Activated naive CD8-positive, alpha-beta T cell treated with anti-CD3 and anti-CD28 coated beads, Interleukin-2, amount 10 ng/mL, durations not matched to agents 7 days and 5 days (primary cell): Measurements from ENCODE around the gene PRKCE. TPM values are rescaled to one million over a fixed set of nuclear protein-coding genes. Genes with fewer than 3 reads are reported as not detected.

ENCODE experiments used
- ATAC-seq: fragments of 150-1000 bp; cut with Tn5 transposase; one replicate; pipeline ENCODE4 v1.10.0; 2021; ENCODE audit warnings: low read depth, moderate library complexity
- POLR2A ChIA-PET: fragments of 350-600 bp; sonication (Branson Sonifier 250); formaldehyde crosslinking; loops from one replicate; lab custom pipeline; 2021; ENCODE audit warnings: antibody characterized with exemption; lab: Charles Lee
- DNase-seq: peaks from one replicate; pipeline ENCODE4 v3.0.0; 2021
- H3K27ac Mint-ChIP-seq: one replicate; pipeline ENCODE4 v1.8.0; 2022; ENCODE audit warnings: mild to moderate bottlenecking, mixed read lengths
- H3K27me3 Mint-ChIP-seq: one replicate; pipeline ENCODE4 v1.8.0; 2022; ENCODE audit warnings: mild to moderate bottlenecking, moderate library complexity, mixed read lengths
- H3K36me3 Mint-ChIP-seq: one replicate; pipeline ENCODE4 v1.8.0; 2021; ENCODE audit warnings: mild to moderate bottlenecking, mixed read lengths
- H3K4me1 Mint-ChIP-seq: one replicate; pipeline ENCODE4 v1.8.0; 2021; ENCODE audit warnings: mixed read lengths
- H3K4me3 Mint-ChIP-seq: one replicate; pipeline ENCODE4 v1.8.0; 2022; ENCODE audit warnings: mild to moderate bottlenecking, moderate library complexity, mixed read lengths
- H3K9me3 Mint-ChIP-seq: one replicate; pipeline ENCODE4 v1.8.0; 2021; ENCODE audit warnings: mixed read lengths
- total RNA-seq, 2 experiments: library from RNA; stranded (reverse); gene quantifications; one replicate each; pipeline ENCODE4 v1.2.3, GENCODE V29; 2021

The PRKCE gene
- total RNA-seq, 2 experiments from 2014 or later, result 18.4 to 20.5 TPM

- peaks cover 14% of the 10 kb centered on the region for H3K36me3 Mint-ChIP-seq
- DNase-seq (no peak), ATAC-seq (no peak)
- H3K4me3 Mint-ChIP-seq, result no peak overlapping the region
- no peaks in the 10 kb centered on the region for H3K9me3 Mint-ChIP-seq
- H3K27me3 Mint-ChIP-seq, result peaks cover 2% of the 10 kb centered on the region
- POLR2A ChIA-PET, result interaction anchor here (0.6 kb wide), 1 partner anchor 100 kb away, joined by 10 read pairs; no protein-coding TSS in a partner anchor
- no peak overlapping the region for H3K27ac Mint-ChIP-seq
- H3K4me1 Mint-ChIP-seq, result peaks cover 2% of the 10 kb centered on the region
These were observed 350.4 kb downstream of the PRKCE start for GRCh38 chr2:46001741-46002506.

GRCh38 chr2:46002507-46002883 is 351.0 kb downstream of the PRKCE start:
- Mint-ChIP-seq H3K36me3 (peaks cover 14% of the 10 kb centered on the region), H3K27me3 (peaks cover 2% of the 10 kb centered on the region), H3K4me3 (no peak overlapping the region), H3K4me1 (peaks cover 2% of the 10 kb centered on the region), H3K9me3 (no peaks in the 10 kb centered on the region), H3K27ac (no peak overlapping the region)
- POLR2A ChIA-PET, result interaction anchor here (0.6 kb wide), 1 partner anchor 99 kb away, joined by 10 read pairs; no protein-coding TSS in a partner anchor
- no peak for DNase-seq
- no peak for ATAC-seq

GRCh38 chr2:46002947-46003346 is 351.5 kb downstream of the PRKCE start:
- Mint-ChIP-seq H3K36me3 (peaks cover 14% of the 10 kb centered on the region), H3K9me3 (no peaks in the 10 kb centered on the region), H3K4me3 (no peak overlapping the region), H3K4me1 (peaks cover 3% of the 10 kb centered on the region), H3K27me3 (peaks cover 2% of the 10 kb centered on the region), H3K27ac (no peak overlapping the region)
- DNase-seq (no peak), ATAC-seq (no peak)
- POLR2A ChIA-PET, result interaction anchor here (0.6 kb wide), 1 partner anchor 99 kb away, joined by 10 read pairs; no protein-coding TSS in a partner anchor

- peaks cover 2% of the 10 kb centered on the region for H3K27me3 Mint-ChIP-seq
- H3K36me3 Mint-ChIP-seq, result peaks cover 14% of the 10 kb centered on the region
- H3K27ac Mint-ChIP-seq, result no peak overlapping the region
- ATAC-seq, result no peak
- DNase-seq, result no peak
- POLR2A ChIA-PET, result no interaction called here
- H3K4me1 Mint-ChIP-seq, result peaks cover 3% of the 10 kb centered on the region
- no peak overlapping the region for H3K4me3 Mint-ChIP-seq
- H3K9me3 Mint-ChIP-seq, result no peaks in the 10 kb centered on the region
These were observed 352.5 kb downstream of the PRKCE start for GRCh38 chr2:46003903-46004473.

- no peak overlapping the region for H3K27ac Mint-ChIP-seq
- H3K9me3 Mint-ChIP-seq, result no peaks in the 10 kb centered on the region
- DNase-seq, result no peak
- H3K4me1 Mint-ChIP-seq, result peaks cover 4% of the 10 kb centered on the region
- POLR2A ChIA-PET, result interaction anchor here (1.0 kb wide), 1 partner anchor 453 kb away, joined by 3 read pairs; no protein-coding TSS in a partner anchor
- H3K36me3 Mint-ChIP-seq, result peaks cover 12% of the 10 kb centered on the region
- no peak for ATAC-seq
- no peaks in the 10 kb centered on the region for H3K27me3 Mint-ChIP-seq
- no peak overlapping the region for H3K4me3 Mint-ChIP-seq
These were observed 355.1 kb downstream of the PRKCE start for GRCh38 chr2:46006473-46007025.

GRCh38 chr2:46007412-46007811 is 355.9 kb downstream of the PRKCE start:
- Mint-ChIP-seq H3K4me3 (no peak overlapping the region), H3K4me1 (peaks cover 6% of the 10 kb centered on the region), H3K36me3 (peaks cover 15% of the 10 kb centered on the region), H3K27me3 (no peaks in the 10 kb centered on the region), H3K9me3 (no peaks in the 10 kb centered on the region), H3K27ac (no peak overlapping the region)
- POLR2A ChIA-PET, result no interaction called here
- ATAC-seq (no peak), DNase-seq (no peak)

- peaks cover 13% of the 10 kb centered on the region for H3K36me3 Mint-ChIP-seq
- no peaks in the 10 kb centered on the region for H3K9me3 Mint-ChIP-seq
- peaks cover 6% of the 10 kb centered on the region for H3K4me1 Mint-ChIP-seq
- no peak for DNase-seq
- H3K27me3 Mint-ChIP-seq, result no peaks in the 10 kb centered on the region
- no peak for ATAC-seq
- POLR2A ChIA-PET, result no interaction called here
- no peak overlapping the region for H3K27ac Mint-ChIP-seq
- H3K4me3 Mint-ChIP-seq, result no peak overlapping the region
These were observed 356.8 kb downstream of the PRKCE start for GRCh38 chr2:46008091-46008870.

- Mint-ChIP-seq H3K27me3 (no peaks in the 10 kb centered on the region), H3K9me3 (no peaks in the 10 kb centered on the region), H3K36me3 (peaks cover 14% of the 10 kb centered on the region), H3K4me1 (peaks cover 6% of the 10 kb centered on the region), H3K27ac (no peak overlapping the region), H3K4me3 (no peak overlapping the region)
- ATAC-seq (no peak), DNase-seq (no peak)
- POLR2A ChIA-PET, result no interaction called here
These were observed 357.8 kb downstream of the PRKCE start for GRCh38 chr2:46009315-46009714.

GRCh38 chr2:46009772-46010171 is 358.3 kb downstream of the PRKCE start:
- no peaks in the 10 kb centered on the region for H3K27me3 Mint-ChIP-seq
- ATAC-seq (no peak), DNase-seq (no peak)
- H3K4me3 Mint-ChIP-seq, result no peak overlapping the region
- no peak overlapping the region for H3K27ac Mint-ChIP-seq
- H3K4me1 Mint-ChIP-seq, result peaks cover 6% of the 10 kb centered on the region
- POLR2A ChIA-PET, result no interaction called here
- peaks cover 12% of the 10 kb centered on the region for H3K36me3 Mint-ChIP-seq
- H3K9me3 Mint-ChIP-seq, result no peaks in the 10 kb centered on the region

GRCh38 chr2:46010223-46010924 is 358.9 kb downstream of the PRKCE start:
- H3K9me3 Mint-ChIP-seq, result no peaks in the 10 kb centered on the region
- H3K4me3 Mint-ChIP-seq, result no peak overlapping the region
- DNase-seq (no peak), ATAC-seq (no peak)
- no peak overlapping the region for H3K27ac Mint-ChIP-seq
- no peaks in the 10 kb centered on the region for H3K27me3 Mint-ChIP-seq
- peaks cover 10% of the 10 kb centered on the region for H3K36me3 Mint-ChIP-seq
- peaks cover 6% of the 10 kb centered on the region for H3K4me1 Mint-ChIP-seq
- POLR2A ChIA-PET, result no interaction called here

GRCh38 chr2:46010925-46011490 is 359.5 kb downstream of the PRKCE start:
- H3K4me3 Mint-ChIP-seq, result no peak overlapping the region
- DNase-seq, result no peak
- peaks cover 9% of the 10 kb centered on the region for H3K36me3 Mint-ChIP-seq
- POLR2A ChIA-PET, result no interaction called here
- no peaks in the 10 kb centered on the region for H3K27me3 Mint-ChIP-seq
- peak; percentile 65 for ATAC-seq
- H3K4me1 Mint-ChIP-seq, result peaks cover 6% of the 10 kb centered on the region
- no peak overlapping the region for H3K27ac Mint-ChIP-seq
- no peaks in the 10 kb centered on the region for H3K9me3 Mint-ChIP-seq

- H3K27ac Mint-ChIP-seq, result no peak overlapping the region
- no peak overlapping the region for H3K4me3 Mint-ChIP-seq
- H3K27me3 Mint-ChIP-seq, result no peaks in the 10 kb centered on the region
- H3K36me3 Mint-ChIP-seq, result peaks cover 12% of the 10 kb centered on the region
- DNase-seq (no peak), ATAC-seq (no peak)
- H3K9me3 Mint-ChIP-seq, result no peaks in the 10 kb centered on the region
- peaks cover 7% of the 10 kb centered on the region for H3K4me1 Mint-ChIP-seq
- POLR2A ChIA-PET, result interaction anchor here (0.5 to 1.2 kb wide), 2 partner anchors 285 to 361 kb away, joined by 4 read pairs; partner anchors contain the start of genes EPAS1 and PRKCE
These were observed 361.3 kb downstream of the PRKCE start for GRCh38 chr2:46012618-46013240.
